Embryonic facial prominence (tissue), 1 donor: ENCODE results near the gene SPEM1.

Experiments used
- DNase-seq: peaks from one replicate; pipeline ENCODE4 v3.0.0-alpha.2; 2016; ENCODE audit errors: extremely low spot score

Gene SPEM1

GRCh38 chr17:7418472-7419152, 1.5 kb upstream of the SPEM1 start:
- DNase-seq = no peak

- no peak for DNase-seq
Measured at GRCh38 chr17:7421186-7421585, 1.1 kb downstream of the SPEM1 start.

GRCh38 chr17:7423679-7424078, 3.6 kb downstream of the SPEM1 start:
- no peak for DNase-seq

- DNase-seq = no peak
Measured at GRCh38 chr17:7425316-7425715, 5.2 kb downstream of the SPEM1 start, which contains the start of gene SPEM2. SPEM2 (plus strand) TSS chr17:7425616; CDS start chr17:7425689, 73 bp downstream.

GRCh38 chr17:7425756-7426155, 5.6 kb downstream of the SPEM1 start:
- no peak for DNase-seq

- DNase-seq = no peak
Measured at GRCh38 chr17:7426203-7426863, 6.2 kb downstream of the SPEM1 start.

- no peak for DNase-seq
Measured at GRCh38 chr17:7426896-7427489, 6.9 kb downstream of the SPEM1 start.

GRCh38 chr17:7427549-7427948, 7.4 kb downstream of the SPEM1 start:
- no peak for DNase-seq

- no peak for DNase-seq
Measured at GRCh38 chr17:7428557-7428956, 8.4 kb downstream of the SPEM1 start, which contains the start of gene SPEM3. SPEM3 (plus strand) TSS chr17:7428857; CDS start chr17:7428903, 46 bp downstream.

- no peak for DNase-seq
Measured at GRCh38 chr17:7429722-7430121, 9.6 kb downstream of the SPEM1 start.

- no peak for DNase-seq
Measured at GRCh38 chr17:7431231-7431630, 11.1 kb downstream of the SPEM1 start.

GRCh38 chr17:7432296-7432695, 12.2 kb downstream of the SPEM1 start:
- DNase-seq = no peak

GRCh38 chr17:7435676-7436555, 15.8 kb downstream of the SPEM1 start:
- no peak for DNase-seq

- DNase-seq = peak; percentile 48
Measured at GRCh38 chr17:7436556-7437368, 16.6 kb downstream of the SPEM1 start.

GRCh38 chr17:7437369-7437863, 17.3 kb downstream of the SPEM1 start:
- DNase-seq = no peak

- DNase-seq = no peak
Measured at GRCh38 chr17:7437950-7438614, 18.0 kb downstream of the SPEM1 start.

GRCh38 chr17:7438656-7439460, 18.7 kb downstream of the SPEM1 start:
- DNase-seq = no peak

- no peak for DNase-seq
Measured at GRCh38 chr17:7439462-7440112, 19.5 kb downstream of the SPEM1 start, which contains the start of gene FGF11. FGF11 (plus strand) TSS chr17:7439512; CDS start chr17:7439621, 109 bp downstream.
